Tibial nerve (tissue), 3 donors: ENCODE results near the gene CEACAM16.

Experiments used
- POLR2A ChIP-seq, 2 donors: fragments of 450-650 bp; IDR thresholded peaks; one replicate each; pipeline ENCODE4 v1.6.1; 2017; ENCODE audit warnings: antibody characterized with exemption in 2 of 2, mild to moderate bottlenecking in 2 of 2, moderate library complexity in 2 of 2
- TF ChIP-seq, protein P1 (sequence below), 5 experiments: fragments of 200-600 bp in 3 of 5; fragments of 450-650 bp in 2 of 5; sonication (generic) in 3 of 5; IDR thresholded peaks; one replicate each; pipeline ENCODE4 v1.5.1; 2016 to 2019; ENCODE audit warnings: antibody characterized with exemption in 5 of 5, mild to moderate bottlenecking in 3 of 5, moderate library complexity in 2 of 5

DNA sequence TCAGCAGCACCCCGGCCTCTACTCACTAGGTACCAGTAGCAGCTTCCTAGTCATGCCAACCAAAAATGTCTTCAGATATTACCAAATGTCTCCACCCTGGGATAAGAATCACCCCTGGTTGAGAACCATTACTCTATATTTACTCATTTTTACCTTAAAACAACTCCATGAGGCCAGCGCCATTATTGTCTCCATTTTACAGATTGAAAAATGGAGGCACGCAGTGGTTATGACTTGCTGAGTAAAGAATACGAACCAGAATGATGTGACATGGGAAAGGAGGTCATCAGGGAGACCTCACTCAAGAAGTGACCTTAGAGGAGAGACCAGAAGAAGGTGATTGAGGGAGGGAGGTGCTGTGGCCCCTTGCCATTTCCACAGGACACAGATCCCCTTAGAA, 25.4 kb upstream of the CEACAM16 start:
- TF ChIP-seq, protein P1, sequence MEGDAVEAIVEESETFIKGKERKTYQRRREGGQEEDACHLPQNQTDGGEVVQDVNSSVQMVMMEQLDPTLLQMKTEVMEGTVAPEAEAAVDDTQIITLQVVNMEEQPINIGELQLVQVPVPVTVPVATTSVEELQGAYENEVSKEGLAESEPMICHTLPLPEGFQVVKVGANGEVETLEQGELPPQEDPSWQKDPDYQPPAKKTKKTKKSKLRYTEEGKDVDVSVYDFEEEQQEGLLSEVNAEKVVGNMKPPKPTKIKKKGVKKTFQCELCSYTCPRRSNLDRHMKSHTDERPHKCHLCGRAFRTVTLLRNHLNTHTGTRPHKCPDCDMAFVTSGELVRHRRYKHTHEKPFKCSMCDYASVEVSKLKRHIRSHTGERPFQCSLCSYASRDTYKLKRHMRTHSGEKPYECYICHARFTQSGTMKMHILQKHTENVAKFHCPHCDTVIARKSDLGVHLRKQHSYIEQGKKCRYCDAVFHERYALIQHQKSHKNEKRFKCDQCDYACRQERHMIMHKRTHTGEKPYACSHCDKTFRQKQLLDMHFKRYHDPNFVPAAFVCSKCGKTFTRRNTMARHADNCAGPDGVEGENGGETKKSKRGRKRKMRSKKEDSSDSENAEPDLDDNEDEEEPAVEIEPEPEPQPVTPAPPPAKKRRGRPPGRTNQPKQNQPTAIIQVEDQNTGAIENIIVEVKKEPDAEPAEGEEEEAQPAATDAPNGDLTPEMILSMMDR (IDR thresholded peaks at IDR 0.05): no peak
- TF ChIP-seq POLR2A (IDR thresholded peaks at IDR 0.05): no peak
